ENCODE measurements around the gene PHTF1.
"Not testable (repeated sequence)": the region's sequence is repeated elsewhere in the genome, so short reads cannot be mapped to it uniquely, and the experiment has no call there.

GRCh38 chr1:113718621-113719020 lies 40.7 kb downstream of the PHTF1 start:
- not testable (repeated sequence) for TF ChIP-seq POLR2A, POLR2AphosphoS5 (IDR thresholded peaks at IDR 0.05)
- TF ChIP-seq, protein P1, sequence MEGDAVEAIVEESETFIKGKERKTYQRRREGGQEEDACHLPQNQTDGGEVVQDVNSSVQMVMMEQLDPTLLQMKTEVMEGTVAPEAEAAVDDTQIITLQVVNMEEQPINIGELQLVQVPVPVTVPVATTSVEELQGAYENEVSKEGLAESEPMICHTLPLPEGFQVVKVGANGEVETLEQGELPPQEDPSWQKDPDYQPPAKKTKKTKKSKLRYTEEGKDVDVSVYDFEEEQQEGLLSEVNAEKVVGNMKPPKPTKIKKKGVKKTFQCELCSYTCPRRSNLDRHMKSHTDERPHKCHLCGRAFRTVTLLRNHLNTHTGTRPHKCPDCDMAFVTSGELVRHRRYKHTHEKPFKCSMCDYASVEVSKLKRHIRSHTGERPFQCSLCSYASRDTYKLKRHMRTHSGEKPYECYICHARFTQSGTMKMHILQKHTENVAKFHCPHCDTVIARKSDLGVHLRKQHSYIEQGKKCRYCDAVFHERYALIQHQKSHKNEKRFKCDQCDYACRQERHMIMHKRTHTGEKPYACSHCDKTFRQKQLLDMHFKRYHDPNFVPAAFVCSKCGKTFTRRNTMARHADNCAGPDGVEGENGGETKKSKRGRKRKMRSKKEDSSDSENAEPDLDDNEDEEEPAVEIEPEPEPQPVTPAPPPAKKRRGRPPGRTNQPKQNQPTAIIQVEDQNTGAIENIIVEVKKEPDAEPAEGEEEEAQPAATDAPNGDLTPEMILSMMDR (IDR thresholded peaks at IDR 0.05), result not testable (repeated sequence)

Data from gastroesophageal sphincter (tissue), 3 donors.